WTC11 (cell line): ENCODE results near the gene NR1I2. TPM values are rescaled to one million over a fixed set of nuclear protein-coding genes. Genes with fewer than 3 reads are reported as not detected.

Source experiments
- ATAC-seq: fragments of 200-7000 bp; cut with Tn5 transposase; 2 replicates; pipeline ENCODE4 v1.10.0; 2021; ENCODE audit warnings: mild to moderate bottlenecking, moderate library complexity
- CTCF ChIA-PET: fragments of 300-600 bp; sonication (Branson Sonifier 250); formaldehyde crosslinking; loops from one replicate; lab custom pipeline; 2021; ENCODE audit warnings: antibody characterized with exemption; lab: Charles Lee
- POLR2A ChIA-PET: fragments of 350-600 bp; sonication (Branson Sonifier 250); formaldehyde crosslinking; loops from one replicate; lab custom pipeline; 2021; ENCODE audit warnings: antibody characterized with exemption; lab: Charles Lee
- DNase-seq: peaks from one replicate; pipeline ENCODE4 v3.0.0; 2021; ENCODE audit warnings: low spot score
- H3K27ac Mint-ChIP-seq: 2 replicates; pipeline ENCODE4 v1.8.0; 2021; ENCODE audit warnings: mixed read lengths
- H3K27me3 Mint-ChIP-seq: 2 replicates; pipeline ENCODE4 v1.8.0; 2021; ENCODE audit warnings: low read depth, mild to moderate bottlenecking, moderate library complexity, mixed read lengths
- H3K36me3 Mint-ChIP-seq: 2 replicates; pipeline ENCODE4 v1.8.0; 2021; ENCODE audit warnings: mixed read lengths
- H3K4me1 Mint-ChIP-seq: 2 replicates; pipeline ENCODE4 v1.8.0; 2022; ENCODE audit warnings: mixed read lengths
- H3K4me3 Mint-ChIP-seq: 2 replicates; pipeline ENCODE4 v1.8.0; 2021; ENCODE audit warnings: mild to moderate bottlenecking, moderate library complexity, mixed read lengths
- H3K9me3 Mint-ChIP-seq: 2 replicates; pipeline ENCODE4 v1.8.0; 2021; ENCODE audit warnings: mixed read lengths
- AR ChIP-seq: fragments of 250-450 bp; sonication (Bioruptor Pico); IDR thresholded peaks from 2 replicates; pipeline ENCODE4 v1.9.0; 2021; ENCODE audit warnings: mild to moderate bottlenecking
- ARID4B ChIP-seq: sonication (generic); formaldehyde crosslinking; IDR thresholded peaks from 2 replicates; pipeline ENCODE4 v1.8.0; 2023; ENCODE audit warnings: missing genetic modification reagents, mild to moderate bottlenecking, borderline replicate concordance
- CDX4 ChIP-seq: fragments of 250-450 bp; sonication (Bioruptor Pico); IDR thresholded peaks from 2 replicates; pipeline ENCODE4 v1.9.0; 2021; ENCODE audit warnings: moderate library complexity, mild to moderate bottlenecking, inconsistent platforms, borderline replicate concordance
- CREB1 ChIP-seq: sonication (generic); formaldehyde crosslinking; IDR thresholded peaks from 2 replicates; pipeline ENCODE4 v1.8.0; 2023; ENCODE audit warnings: mild to moderate bottlenecking, missing genetic modification reagents
- CREM ChIP-seq: sonication (generic); formaldehyde crosslinking; IDR thresholded peaks from 2 replicates; pipeline ENCODE4 v1.8.1; 2022; ENCODE audit warnings: mild to moderate bottlenecking, missing genetic modification reagents, moderate library complexity
- GABPB1 ChIP-seq: sonication (generic); formaldehyde crosslinking; IDR thresholded peaks from 2 replicates; pipeline ENCODE4 v1.8.1; 2023; ENCODE audit warnings: mild to moderate bottlenecking, missing genetic modification reagents
- MXD4 ChIP-seq: fragments of 250-450 bp; sonication (Bioruptor Pico); IDR thresholded peaks from 2 replicates; pipeline ENCODE4 v1.8.0; 2021; ENCODE audit warnings: mild to moderate bottlenecking, moderate library complexity, borderline replicate concordance
- NR1H2 ChIP-seq: sonication (generic); formaldehyde crosslinking; IDR thresholded peaks from 2 replicates; pipeline ENCODE4 v1.9.0; 2021; ENCODE audit warnings: mild to moderate bottlenecking, moderate library complexity, missing genetic modification reagents
- OVOL2 ChIP-seq: fragments of 250-450 bp; sonication (Bioruptor Pico); IDR thresholded peaks from 2 replicates; pipeline ENCODE4 v1.9.0; 2021; ENCODE audit warnings: mild to moderate bottlenecking, borderline replicate concordance
- ZNF138 ChIP-seq: sonication (generic); formaldehyde crosslinking; conservative IDR thresholded peaks from 2 replicates; pipeline ENCODE4 v1.8.1; 2022; ENCODE audit warnings: mild to moderate bottlenecking, moderate library complexity, missing genetic modification reagents
- ZNF232 ChIP-seq: sonication (generic); formaldehyde crosslinking; IDR thresholded peaks from 2 replicates; pipeline ENCODE4 v1.8.0; 2022; ENCODE audit warnings: mild to moderate bottlenecking, missing genetic modification reagents
- ZNF416 ChIP-seq: fragments of 250-450 bp; sonication (Bioruptor Pico); IDR thresholded peaks from 2 replicates; pipeline ENCODE4 v1.9.0; 2021; ENCODE audit warnings: mild to moderate bottlenecking, inconsistent platforms
- ZNF423 ChIP-seq: fragments of 250-450 bp; sonication (Bioruptor Pico); IDR thresholded peaks from 2 replicates; pipeline ENCODE4 v2.1.2; 2022; ENCODE audit warnings: mild to moderate bottlenecking, moderate library complexity
- ZNF512 ChIP-seq: sonication (generic); formaldehyde crosslinking; IDR thresholded peaks from 2 replicates; pipeline ENCODE4 v1.8.1; 2022; ENCODE audit warnings: missing genetic modification reagents, borderline replicate concordance
- total RNA-seq: library from RNA; stranded (reverse); gene quantifications from 3 replicates; pipeline ENCODE4 v1.2.3, GENCODE V29; 2021
- TF ChIP-seq, protein P1 (sequence below): sonication (generic); formaldehyde crosslinking; conservative IDR thresholded peaks from 2 replicates; pipeline ENCODE4 v1.8.1; 2023; ENCODE audit warnings: mild to moderate bottlenecking, low read depth, missing genetic modification reagents, moderate library complexity
- TF ChIP-seq, protein P2 (sequence below): sonication (generic); formaldehyde crosslinking; IDR thresholded peaks from 2 replicates; pipeline ENCODE4 v1.8.1; 2023; ENCODE audit warnings: mild to moderate bottlenecking, missing genetic modification reagents, moderate library complexity

The NR1I2 gene
- total RNA-seq, 1 experiment from 2014 or later = 1.7 TPM

DNA sequence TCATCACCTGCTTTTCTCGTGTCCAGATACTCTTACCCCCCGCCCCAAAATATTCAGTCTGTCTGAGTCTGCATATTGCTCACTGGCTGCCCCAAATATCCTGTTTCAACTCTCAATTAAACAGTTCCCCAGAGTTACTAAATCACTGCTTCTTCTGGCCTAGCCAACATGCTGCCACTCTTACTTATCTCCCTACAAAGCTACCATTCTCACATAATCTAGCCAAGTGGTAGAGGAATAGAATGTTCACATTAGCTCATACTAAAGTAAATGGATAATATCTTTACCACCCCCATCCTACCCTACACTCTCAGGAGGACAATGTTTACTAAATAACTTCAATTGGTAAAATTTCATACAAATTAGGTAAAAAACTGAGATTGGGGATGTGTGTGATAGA, 77.8 kb downstream of the NR1I2 start:
- TF ChIP-seq ZNF423 (CRISPR knock-in tag) (no peak), AR (no peak), MXD4 (CRISPR knock-in tag) (no peak), ZNF138 (CRISPR knock-in tag) (no peak), NR1H2 (CRISPR knock-in tag) (no peak), ARID4B (no peak), CREM (CRISPR knock-in tag) (no peak), GABPB1 (no peak), OVOL2 (CRISPR knock-in tag) (no peak)
- TF ChIP-seq, protein P1, sequence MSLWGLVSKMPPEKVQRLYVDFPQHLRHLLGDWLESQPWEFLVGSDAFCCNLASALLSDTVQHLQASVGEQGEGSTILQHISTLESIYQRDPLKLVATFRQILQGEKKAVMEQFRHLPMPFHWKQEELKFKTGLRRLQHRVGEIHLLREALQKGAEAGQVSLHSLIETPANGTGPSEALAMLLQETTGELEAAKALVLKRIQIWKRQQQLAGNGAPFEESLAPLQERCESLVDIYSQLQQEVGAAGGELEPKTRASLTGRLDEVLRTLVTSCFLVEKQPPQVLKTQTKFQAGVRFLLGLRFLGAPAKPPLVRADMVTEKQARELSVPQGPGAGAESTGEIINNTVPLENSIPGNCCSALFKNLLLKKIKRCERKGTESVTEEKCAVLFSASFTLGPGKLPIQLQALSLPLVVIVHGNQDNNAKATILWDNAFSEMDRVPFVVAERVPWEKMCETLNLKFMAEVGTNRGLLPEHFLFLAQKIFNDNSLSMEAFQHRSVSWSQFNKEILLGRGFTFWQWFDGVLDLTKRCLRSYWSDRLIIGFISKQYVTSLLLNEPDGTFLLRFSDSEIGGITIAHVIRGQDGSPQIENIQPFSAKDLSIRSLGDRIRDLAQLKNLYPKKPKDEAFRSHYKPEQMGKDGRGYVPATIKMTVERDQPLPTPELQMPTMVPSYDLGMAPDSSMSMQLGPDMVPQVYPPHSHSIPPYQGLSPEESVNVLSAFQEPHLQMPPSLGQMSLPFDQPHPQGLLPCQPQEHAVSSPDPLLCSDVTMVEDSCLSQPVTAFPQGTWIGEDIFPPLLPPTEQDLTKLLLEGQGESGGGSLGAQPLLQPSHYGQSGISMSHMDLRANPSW = no peak
- TF ChIP-seq, all 79 proteins: peak for 0
- Mint-ChIP-seq H3K27ac (no peak overlapping the region), H3K9me3 (peaks cover 32% of the 10 kb centered on the region), H3K36me3 (peaks cover 62% of the 10 kb centered on the region), H3K4me3 (no peak overlapping the region), H3K4me1 (no peaks in the 10 kb centered on the region), H3K27me3 (no peaks in the 10 kb centered on the region)
- POLR2A ChIA-PET = no interaction called here
- CTCF ChIA-PET = no interaction called here
- ATAC-seq = no peak
- DNase-seq = no peak

- H3K4me3 Mint-ChIP-seq = no peak overlapping the region
- H3K27me3 Mint-ChIP-seq = no peaks in the 10 kb centered on the region
- POLR2A ChIA-PET = no interaction called here
- no peak for ATAC-seq
- CTCF ChIA-PET = no interaction called here
- TF ChIP-seq, protein P2, sequence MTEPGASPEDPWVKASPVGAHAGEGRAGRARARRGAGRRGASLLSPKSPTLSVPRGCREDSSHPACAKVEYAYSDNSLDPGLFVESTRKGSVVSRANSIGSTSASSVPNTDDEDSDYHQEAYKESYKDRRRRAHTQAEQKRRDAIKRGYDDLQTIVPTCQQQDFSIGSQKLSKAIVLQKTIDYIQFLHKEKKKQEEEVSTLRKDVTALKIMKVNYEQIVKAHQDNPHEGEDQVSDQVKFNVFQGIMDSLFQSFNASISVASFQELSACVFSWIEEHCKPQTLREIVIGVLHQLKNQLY (CRISPR knock-in tag) = no peak
- TF ChIP-seq AR (no peak), ZNF232 (no peak), CDX4 (no peak), ZNF512 (CRISPR knock-in tag) (no peak), ZNF416 (CRISPR knock-in tag) (no peak), CREB1 (CRISPR knock-in tag) (no peak)
- TF ChIP-seq, all 79 proteins: peak for 0
- no peak for DNase-seq
- Mint-ChIP-seq H3K4me1 (no peaks in the 10 kb centered on the region), H3K9me3 (peaks cover 24% of the 10 kb centered on the region), H3K36me3 (peaks cover 48% of the 10 kb centered on the region), H3K27ac (no peak overlapping the region)
Observed at GRCh38 chr3:119861681-119862080, 79.8 kb downstream of the NR1I2 start.
